Breast epithelium (tissue), 3 donors: Measurements from ENCODE around the gene DDC.
"Not testable (repeated sequence)": the region's sequence is repeated elsewhere in the genome, so short reads cannot be mapped to it uniquely, and the experiment has no call there.

Source experiments
- POLR2A ChIP-seq: fragments of 450-650 bp; IDR thresholded peaks from one replicate; pipeline ENCODE4 v1.6.1; 2016; ENCODE audit warnings: antibody characterized with exemption, mild to moderate bottlenecking, moderate library complexity
- POLR2AphosphoS5 ChIP-seq, 3 donors: sonication (generic); formaldehyde crosslinking; IDR thresholded peaks; one replicate each; pipeline ENCODE4 v1.6.1; 2017; ENCODE audit warnings: antibody characterized with exemption in 3 of 3
- TF ChIP-seq, protein P1 (sequence below), 3 donors: fragments of 450-650 bp; IDR thresholded peaks; one replicate each; pipeline ENCODE4 v1.5.1; 2016 to 2017; ENCODE audit warnings: antibody characterized with exemption in 3 of 3, mild to moderate bottlenecking in 3 of 3, moderate library complexity in 3 of 3

- TF ChIP-seq, protein P1, sequence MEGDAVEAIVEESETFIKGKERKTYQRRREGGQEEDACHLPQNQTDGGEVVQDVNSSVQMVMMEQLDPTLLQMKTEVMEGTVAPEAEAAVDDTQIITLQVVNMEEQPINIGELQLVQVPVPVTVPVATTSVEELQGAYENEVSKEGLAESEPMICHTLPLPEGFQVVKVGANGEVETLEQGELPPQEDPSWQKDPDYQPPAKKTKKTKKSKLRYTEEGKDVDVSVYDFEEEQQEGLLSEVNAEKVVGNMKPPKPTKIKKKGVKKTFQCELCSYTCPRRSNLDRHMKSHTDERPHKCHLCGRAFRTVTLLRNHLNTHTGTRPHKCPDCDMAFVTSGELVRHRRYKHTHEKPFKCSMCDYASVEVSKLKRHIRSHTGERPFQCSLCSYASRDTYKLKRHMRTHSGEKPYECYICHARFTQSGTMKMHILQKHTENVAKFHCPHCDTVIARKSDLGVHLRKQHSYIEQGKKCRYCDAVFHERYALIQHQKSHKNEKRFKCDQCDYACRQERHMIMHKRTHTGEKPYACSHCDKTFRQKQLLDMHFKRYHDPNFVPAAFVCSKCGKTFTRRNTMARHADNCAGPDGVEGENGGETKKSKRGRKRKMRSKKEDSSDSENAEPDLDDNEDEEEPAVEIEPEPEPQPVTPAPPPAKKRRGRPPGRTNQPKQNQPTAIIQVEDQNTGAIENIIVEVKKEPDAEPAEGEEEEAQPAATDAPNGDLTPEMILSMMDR (IDR thresholded peaks at IDR 0.05), result not testable (repeated sequence)
- TF ChIP-seq POLR2A; POLR2AphosphoS5 (IDR thresholded peaks at IDR 0.05): not testable (repeated sequence)
Observed at GRCh38 chr7:50583295-50583694, 18.1 kb upstream of the DDC start.
